ENCODE measurements around the gene RARG.

Gene RARG

DNA sequence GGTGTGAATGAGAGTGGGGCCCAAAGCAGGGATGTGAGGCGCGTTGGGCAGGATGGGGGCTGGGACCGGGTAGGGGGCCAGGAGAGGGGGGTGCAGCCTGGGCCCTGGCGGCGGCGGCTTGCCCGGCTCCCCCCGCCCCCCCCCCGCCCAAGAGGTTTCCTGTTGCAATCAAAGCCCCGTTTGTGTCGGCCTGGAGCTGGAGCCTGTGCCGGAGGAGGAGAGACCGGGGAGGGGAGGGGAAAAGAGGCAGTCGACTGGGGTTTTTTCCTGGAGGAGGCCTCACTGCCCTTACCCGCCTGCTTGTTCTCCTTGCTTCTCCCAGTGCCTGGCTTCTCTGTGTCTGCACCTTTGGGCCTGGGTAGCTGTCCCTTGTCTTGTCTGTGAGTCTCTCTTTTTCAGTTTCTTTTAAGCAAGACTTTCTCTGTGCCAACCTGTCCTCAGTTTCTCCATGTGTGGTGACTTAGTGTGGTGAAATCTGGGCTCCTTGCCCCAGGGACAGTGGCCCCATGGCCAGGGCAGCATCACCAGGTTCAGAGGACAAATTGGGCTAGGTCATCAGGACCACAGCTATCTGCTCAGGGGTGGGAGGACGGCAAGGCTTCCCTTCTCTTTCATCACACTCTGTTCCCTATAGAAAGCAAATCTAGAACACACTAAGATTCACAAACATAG is 8.5 kb downstream of the RARG start:
- no peak for DNase-seq (ENCODE audit: low read depth in 2 of 2)

DNA sequence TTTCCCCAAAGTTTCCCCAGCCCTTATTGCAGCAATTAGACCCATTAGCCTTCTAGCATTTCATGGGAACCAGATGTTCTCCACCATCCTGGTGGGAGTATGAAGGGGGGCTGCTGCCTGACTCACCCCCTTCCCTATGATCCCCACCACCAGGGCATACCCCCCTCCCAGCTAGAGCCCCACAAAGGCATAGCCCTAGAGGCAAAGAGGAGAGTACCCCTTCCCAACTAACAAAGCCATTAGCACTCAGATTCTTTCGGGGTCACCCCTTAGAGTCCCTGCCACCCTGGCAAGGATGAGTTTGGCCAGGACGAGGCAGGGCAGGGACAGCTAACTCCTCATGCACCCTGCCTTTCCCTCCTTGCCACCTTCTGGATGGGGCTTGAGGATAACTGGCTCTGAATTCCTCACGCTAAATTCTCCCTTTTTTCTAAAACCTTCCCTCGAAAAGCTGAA is 9.2 kb downstream of the RARG start:
- DNase-seq (ENCODE audit: low read depth in 2 of 2) = no peak

DNA sequence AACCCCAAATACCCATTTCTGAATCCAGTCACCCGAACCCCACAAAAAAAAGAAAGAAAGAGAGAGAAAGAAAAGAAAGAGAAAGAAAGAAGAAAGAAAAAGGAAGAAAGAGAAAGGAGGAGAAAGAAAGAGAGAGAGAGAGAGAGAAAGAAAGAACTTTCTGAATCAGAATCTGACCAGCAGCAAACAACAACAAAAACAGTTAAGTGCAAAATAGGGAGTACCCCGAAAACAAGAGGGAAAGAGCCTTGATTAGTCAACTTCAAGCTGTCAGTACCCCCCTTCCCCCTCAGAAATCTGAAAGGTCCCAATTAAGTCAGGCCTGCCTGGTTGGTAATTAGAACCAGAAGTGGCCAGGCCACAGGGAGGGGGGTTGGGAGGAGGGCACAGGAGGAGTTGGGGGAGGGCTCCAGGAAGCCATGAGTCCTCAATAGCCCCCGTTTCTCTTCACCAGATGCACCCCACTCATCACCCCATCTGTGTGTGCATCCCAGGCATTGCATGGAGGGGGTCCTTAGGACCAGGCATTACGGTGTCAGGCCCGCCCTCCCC is 9.8 kb downstream of the RARG start:
- DNase-seq (ENCODE audit: low read depth in 2 of 2) = no peak

DNA sequence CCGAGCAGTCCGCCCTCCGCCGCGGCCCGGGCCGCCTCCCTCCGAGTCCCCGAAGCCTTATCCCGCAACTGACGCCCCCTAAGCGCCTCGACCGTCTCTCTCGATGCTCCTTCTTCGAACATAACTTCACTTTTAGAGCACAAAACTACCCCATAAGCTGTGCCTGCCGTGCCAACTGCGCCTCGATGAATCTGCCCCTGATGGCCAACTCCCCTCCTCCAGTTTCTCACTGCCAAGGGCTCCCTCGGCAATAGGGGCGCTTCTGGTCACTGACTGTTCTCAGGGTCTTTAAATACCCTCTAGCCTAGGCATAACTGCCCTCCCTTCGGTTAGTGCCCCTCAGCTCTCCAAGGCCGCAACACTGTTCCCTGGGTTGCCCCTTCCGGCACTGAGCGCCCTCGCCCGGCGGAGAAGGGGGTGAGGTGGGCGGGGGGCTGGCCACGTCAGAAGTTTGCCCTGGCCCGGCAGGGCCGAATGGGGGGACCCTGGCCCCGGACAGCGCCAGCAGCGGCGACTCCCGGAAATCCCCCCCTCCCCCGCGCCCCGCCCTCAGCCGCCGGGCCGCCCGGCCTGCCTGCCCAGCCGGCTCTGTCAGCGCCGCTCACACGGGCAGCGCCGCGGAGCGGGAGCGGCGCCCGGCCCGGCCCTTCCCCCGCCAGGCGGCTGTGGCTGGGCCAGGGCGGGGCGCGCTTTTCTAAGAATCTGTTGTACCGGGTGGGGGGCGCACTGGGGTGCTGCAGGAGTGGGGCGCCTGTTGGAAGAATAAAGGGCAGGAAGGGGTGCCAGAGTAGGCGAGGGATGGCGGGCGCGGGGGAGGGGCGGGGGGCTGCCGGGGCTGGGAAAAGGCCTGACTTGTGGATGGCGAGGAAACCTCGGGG is 10.6 kb downstream of the RARG start:
- no peak for DNase-seq (ENCODE audit: low read depth in 2 of 2)

DNA sequence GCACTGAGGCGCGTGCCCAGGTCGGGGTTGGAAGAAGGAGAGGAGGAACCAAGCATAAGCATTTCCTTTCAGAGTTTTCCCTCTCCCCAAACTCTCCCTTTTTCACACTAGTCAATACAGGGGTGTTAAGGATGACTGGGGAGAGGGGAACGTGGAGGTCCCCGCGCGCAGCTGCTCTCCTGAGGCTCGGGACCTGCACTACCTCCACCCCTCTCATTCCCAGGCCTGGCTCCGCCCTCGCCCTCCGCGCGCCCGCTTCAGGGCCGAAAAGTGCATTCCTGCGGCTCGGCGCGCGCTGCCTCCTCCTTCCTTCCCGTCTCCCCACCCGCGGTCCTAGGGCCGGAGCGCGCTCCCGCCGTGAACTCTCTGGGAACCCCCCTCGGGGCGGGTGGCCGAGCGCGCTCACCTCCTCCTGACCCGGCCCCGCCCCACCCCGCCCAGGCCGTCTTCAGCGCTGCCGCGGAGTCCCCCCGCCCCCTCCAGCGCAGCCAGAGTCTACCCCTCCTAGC is 11.3 kb downstream of the RARG start:
- peak; percentile 61 to 65 for DNase-seq (ENCODE audit: low read depth in 2 of 2)

DNA sequence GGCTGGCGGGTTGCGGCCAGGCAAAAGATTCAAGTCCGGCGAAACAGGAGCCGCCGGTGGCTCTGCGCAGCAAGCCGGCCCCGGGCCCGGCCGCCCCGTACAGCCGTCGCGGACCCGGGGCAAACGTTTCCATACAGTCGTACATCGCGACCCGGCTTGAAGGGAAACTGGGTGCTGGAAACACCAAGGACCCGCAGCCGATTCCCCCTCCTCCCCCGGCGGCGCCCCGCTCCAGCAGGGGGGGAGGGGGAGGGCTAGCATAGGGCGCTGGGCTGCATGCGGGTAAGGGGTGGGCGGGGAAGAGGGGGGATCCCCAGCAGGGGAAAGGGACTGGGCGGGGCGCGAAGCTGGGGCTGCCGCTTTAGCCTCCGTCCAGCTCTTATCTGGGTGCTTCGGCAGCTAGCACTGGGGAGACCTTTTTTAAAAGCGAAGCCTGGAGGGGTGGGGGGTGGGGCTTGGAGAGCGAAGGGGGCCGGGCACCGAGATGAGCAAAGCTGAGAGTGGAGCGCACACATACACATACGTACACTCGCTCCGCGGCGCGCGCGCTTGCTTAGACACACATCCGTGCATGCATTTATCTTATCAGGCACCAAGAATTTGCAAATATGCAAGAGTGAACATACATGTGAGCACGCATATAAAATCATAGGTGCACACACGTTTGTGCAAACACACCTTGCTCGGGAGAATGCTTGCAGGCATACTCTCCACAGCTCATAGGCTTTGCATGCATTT is 11.9 kb downstream of the RARG start:
- peak in 1 of 2 donors; percentile 58 for DNase-seq (ENCODE audit: low read depth in 2 of 2)

DNA sequence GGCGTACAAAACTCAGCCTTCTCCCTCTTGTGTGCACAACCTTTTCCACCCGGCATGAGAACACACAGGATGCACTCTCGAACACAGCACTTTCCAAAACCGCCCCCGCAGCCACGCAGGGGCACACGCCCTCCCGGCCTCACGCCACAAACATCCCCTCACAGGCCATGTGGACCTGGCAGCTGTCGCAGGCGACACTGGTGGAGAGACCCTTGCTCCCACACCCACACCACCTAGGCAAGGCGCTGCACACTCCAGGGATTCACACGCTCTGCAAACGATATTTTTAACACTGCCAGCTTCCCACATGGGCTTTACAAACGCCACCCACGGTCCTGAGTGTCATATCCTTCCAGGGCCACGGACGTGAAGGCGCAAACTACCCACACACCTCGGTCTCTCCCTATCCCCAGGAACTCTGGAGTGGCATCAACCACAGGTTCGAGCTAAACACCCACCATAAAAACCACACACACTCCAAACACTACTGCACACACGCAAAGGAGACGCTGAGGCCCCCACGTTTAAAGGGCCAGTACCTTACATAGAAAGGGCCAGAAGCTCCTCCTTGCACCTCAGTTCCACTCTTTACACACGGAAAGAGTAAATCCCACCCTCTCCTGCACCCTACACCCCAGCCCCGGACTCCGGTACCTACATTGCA is 12.6 kb downstream of the RARG start:
- DNase-seq (ENCODE audit: low read depth in 2 of 2) = peak; percentile 52 to 61

DNA sequence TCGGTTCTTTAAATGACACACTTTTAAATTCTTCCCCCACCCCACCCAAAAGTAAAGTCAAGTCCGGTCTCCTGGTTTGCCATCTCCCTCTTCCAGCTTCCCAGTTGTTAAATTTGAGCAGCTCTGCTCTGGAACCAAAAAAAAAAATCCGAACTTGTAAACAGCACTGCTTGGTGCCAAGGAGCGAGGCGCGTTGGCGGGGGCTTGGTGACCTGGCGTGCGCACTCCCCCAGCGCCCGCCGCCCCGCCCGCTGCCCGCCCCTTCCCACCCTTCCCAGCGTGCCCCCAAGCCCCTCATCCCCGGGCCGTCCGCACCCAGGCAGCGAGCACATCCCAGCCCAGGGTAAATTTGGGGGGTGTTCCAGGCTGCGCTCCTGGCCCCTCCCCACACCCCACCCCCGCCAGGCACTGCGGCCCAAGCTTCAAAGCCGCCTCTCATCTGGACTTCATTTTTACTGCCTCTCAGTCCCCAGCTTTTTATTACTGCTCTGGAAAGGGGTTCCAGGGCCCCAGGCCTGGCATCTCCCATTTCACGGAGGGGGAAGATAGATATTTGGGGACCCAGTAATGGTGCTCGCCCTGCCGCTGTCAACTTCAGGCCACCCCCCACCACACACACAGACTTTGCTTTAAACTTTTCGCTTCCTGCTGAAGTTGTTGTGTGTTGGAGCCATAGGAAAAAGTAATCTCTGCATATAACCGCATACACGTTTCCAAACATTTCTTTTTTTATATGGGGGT is 13.3 kb downstream of the RARG start:
- no peak for DNase-seq (ENCODE audit: low read depth in 2 of 2)

DNA sequence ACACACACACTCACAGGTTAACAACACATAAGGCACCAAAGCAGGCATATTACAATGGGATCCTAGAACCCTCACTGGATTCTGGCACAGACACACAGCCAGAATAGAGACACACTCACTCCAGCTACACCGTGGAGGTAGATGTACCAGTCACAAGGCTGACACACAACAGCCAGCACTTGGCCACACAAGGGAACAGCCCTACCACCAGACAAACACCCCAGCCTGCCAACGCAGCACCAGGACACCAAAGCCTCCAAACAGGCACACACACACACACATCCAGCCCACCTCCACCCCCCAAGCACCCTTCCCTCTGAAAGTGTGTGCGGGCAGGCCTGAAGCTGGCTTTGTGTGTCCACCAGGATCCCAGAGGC is 14.1 kb downstream of the RARG start:
- DNase-seq (ENCODE audit: low read depth in 2 of 2) = no peak

DNA sequence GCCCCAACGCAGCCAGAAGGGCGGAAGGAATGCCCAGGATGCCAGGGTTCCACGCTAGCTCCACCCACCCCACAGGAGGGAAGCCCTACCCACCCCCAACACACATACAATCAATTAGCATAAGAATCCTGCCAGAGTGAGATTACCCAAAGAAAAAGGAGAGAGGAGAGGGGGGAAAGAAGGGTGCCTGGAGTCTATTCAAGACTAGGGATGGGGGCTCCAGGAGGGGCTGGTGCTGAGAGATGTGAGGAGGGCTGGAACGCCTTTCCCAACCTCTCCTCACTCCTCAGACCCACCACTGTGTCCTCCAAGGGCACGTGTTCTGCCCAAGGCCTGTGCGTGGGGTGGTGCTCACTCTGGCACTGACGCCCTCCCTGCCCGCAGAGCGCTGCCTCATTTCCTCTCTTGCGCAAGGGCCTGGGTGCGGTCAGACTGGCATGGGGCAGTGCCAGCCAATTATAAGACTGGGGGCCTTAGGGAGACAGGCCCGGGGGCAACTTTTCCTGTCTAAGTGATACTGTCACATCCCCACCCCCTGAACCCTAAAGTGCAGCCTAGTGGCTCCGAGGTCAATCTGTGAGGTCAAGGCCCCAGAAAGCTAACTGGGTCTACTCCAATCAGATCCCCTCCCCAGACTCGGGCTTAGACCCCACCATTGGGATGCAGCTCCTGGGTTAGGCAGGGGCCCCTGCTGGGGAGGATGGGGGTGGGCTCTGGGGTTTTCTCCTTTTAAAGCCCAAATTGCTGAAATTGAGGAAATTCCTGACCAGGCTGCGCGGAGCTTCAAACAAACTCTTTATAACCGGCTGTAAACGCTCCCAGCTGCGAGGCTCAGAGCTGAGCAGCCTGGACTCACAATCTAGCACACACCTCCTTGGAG is 14.7 kb downstream of the RARG start:
- no peak for DNase-seq (ENCODE audit: low read depth in 2 of 2)

DNA sequence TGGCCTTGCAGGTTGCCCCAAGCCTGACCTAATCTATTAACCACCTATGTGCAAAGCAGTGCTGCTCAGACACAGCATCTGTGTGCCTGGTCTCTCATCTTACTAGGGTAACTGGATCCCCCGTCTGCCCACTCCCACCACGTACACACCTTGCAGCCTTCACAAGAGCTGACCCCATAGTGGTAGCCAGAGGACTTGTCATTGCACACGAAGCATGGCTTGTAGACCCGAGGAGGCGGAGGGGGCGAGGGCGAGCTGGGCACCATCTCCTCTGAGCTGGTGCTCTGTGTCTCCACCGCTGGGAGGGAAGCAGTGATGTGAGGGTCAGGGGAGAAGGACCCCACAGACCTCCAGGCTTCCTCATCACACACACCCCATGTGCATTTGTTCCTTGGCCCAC is 16.5 kb downstream of the RARG start:
- DNase-seq (ENCODE audit: low read depth in 2 of 2) = no peak

DNA sequence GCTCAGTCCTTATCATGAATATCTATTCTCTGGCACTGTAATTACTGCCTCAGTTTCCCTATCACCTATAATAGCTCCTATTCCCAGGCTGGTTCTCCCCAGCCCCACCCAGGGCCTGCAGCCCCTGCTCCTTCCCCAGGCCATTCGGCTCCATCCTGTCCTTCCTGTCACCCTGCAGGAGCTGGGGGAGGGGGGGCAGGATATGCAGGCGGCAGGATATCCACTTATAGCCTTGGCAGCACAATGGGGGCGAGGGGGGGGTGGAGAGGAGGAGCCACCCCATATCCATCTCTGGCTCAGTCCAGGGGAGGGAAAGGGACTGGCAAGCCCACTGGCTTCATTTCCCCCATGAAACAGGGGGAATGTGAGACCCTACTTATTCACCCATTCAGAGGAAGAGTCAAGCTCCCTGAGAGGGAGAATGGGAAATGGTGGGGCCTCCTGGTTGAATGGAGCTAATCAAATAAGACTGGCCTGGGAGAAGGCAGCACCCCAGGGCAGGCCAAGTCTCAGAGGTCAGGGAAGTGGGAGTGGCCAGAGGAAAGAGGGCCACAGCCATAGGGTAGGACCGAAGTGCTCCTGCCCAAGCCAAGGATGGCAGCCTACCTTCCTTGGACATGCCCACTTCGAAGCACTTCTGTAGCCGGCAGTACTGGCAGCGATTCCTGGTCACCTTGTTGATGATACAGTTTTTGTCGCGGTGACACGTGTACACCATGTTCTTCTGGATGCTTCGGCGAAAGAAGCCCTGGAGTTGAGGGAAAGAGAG is 17.1 kb downstream of the RARG start:
- DNase-seq (ENCODE audit: low read depth in 2 of 2) = no peak

DNA sequence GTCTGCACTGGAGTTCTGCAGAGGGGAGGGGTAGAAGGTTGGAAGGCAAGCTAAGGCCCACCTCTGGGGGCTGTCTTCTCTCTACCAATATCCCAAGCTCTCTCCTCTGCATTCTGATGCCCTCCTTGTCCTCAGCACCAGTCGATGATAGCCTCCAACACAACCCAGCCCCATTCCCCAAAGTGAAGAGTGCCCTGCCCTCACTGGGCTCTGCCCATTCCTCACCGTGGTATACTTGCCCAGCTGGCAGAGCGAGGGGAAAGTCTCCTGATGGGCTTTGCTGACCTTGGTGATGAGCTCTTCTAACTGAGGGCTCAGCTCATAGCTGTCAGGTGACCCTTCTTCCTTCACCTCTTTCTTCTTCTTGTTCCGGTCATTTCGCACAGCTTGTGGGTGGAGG is 17.8 kb downstream of the RARG start:
- DNase-seq (ENCODE audit: low read depth in 2 of 2) = no peak

DNA sequence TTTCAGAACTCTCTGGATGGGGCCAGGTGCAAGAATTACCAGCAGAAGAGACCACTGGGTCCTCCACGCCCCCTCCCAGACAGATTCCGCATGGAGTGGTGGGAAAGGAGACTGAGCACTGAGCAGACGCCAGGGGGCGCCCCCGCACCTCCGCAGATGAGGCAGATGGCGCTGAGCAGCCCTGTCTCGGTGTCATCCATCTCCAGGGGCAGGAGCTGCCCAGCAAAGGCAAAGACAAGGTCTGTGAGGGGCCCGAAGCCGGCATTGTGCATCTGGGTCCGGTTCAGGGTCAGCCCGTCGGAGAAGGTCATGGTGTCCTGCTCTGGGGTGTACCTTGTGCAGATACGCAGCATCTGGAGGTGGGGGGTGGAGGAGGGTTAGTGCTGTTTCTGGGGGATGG is 18.7 kb downstream of the RARG start:
- peak; percentile 62 to 66 for DNase-seq (ENCODE audit: low read depth in 2 of 2)

DNA sequence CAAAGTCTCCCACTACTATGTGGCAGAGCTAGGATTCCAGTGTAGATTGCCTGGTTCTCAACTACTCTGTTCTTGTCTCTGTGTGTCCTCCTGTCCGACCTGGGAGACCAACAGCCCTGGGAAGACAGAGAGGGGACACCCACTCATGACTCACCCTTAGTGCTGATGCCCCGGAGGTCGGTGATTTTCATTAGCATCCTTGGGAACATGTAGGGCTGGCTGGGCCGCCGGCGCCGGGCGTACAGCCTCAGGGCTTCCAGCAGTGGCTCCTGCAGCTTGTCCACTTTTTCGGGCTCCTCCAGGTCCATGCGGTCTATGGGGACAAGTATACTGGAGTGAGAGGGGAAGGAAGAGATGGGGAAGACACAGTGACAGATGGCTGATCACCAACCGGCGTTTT is 19.1 kb downstream of the RARG start:
- DNase-seq (ENCODE audit: low read depth in 2 of 2) = no peak

DNA sequence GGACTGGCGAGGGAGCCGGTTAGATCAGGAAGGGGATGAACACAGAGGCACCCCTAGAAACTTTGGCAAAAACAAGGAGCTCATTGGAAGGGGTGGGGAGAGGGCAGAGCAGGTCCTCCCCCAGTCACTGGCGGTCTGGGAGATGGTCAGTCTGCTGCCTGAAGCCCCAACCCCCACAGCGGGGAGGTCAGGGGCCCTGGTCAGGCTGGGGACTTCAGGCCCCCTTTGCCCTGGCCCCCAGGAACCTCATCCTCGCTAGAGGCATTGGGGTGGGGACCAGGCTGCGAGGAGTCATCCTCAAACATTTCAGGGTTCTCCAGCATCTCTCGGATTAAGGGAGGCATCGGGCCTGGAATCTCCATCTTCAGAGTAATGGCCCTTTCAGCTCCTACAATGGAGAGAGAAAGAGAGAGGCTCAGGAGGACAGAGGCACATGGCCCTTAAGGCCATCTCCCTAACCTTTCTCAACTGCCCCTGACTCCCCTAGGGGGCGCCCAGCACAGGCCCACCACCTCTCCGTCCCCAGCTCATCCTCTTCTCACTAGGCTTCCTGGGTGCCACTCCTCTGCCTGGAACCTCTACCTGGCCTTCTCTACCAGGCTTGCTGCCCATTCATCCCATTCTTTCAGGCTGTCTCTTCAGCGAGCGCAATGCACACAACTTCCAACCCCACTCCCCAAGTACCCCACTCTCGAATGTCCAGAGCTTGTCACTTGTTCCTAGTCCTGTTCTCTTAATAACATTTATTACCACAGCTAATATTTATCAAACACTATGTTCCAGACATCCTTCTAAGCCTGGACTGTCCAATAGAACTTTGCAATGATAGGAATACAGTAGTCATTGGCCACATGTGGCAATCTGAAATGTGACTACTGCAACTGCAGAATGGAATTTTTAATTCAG is 20.3 kb downstream of the RARG start:
- DNase-seq (ENCODE audit: low read depth in 2 of 2) = no peak

DNA sequence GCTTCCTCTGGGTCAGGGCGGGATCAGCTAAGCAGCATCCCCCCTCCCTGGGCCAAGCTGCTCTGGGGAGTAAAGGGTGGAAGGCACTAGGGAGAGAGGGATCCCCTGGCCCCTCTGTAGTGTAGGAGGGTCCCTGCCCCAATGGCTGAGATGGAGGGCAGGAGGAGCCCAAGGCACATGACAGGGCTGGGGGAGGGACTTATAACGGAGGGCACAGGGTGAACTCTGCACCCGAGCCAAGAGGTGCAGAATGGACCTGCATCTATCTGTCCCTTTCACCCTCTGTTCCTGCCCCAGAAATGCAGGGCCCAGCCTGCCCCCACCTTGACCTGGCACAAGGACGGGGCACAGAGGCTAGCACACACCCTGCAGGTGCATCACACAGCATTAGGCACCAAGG is 21.2 kb downstream of the RARG start:
- no peak for DNase-seq (ENCODE audit: low read depth in 2 of 2)

DNA sequence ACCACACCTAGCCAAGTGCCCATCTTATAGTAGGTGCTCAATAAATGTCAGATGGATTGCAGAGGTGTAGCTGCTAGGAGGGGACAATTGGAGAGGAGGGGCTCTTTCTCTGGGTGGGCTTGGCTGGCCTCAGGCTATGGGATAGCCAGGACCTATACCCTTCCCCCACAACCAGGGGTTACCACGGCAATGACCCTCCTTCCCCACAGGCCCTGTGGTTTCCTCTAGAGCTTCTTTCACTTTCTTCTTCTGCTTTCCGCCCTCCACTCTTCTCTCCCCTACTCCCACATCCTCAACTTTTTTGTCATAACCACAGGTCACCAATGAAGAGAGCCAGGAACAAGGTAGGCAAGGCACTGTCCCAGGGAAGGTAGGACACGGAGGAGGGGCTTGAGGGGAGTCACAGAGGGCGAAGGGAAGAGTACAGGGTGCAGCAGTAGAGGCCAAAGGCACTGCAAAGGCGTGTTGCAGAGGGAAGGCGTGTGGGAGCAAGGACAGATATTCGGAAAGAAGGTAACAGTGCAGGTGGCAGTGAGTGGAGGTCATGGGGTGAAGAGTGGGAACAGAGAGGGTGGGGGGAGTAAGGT is 23.0 kb downstream of the RARG start:
- no peak for DNase-seq (ENCODE audit: low read depth in 2 of 2)

Measured in activated CD8-positive, alpha-beta memory T cell treated with anti-CD3 and anti-CD28 coated beads for 4 hours (primary cell).